OCI-LY7 (cell line): ENCODE data around the gene GLIS2. TPM values are rescaled to one million over a fixed set of nuclear protein-coding genes. Genes with fewer than 3 reads are reported as not detected.

ENCODE experiments used
- BruUV-seq: library from RNA; stranded (reverse); fragments of 400-500 nt; replicated peaks from 2 replicates; lab custom pipeline; 2021; lab: Mats Ljungman, UMichigan
- CTCF ChIA-PET: fragments of 300-600 bp; sonication (Branson Sonifier 250); formaldehyde crosslinking; loops from one replicate; lab custom pipeline; 2022; ENCODE audit warnings: antibody characterized with exemption; ENCODE audit not compliant: unreplicated experiment; lab: Charles Lee
- POLR2A ChIA-PET: fragments of 300-600 bp; sonication (Branson Sonifier 250); formaldehyde crosslinking; loops from one replicate; lab custom pipeline; 2022; ENCODE audit warnings: antibody characterized with exemption; lab: Charles Lee
- DNase-seq: peaks from one replicate; pipeline ENCODE4 v3.0.0-alpha.2; 2015; ENCODE audit warnings: low spot score
- H2AFZ ChIP-seq: fragments of 200-600 bp; sonication (generic), shearing (Covaris generic); 2 replicates; pipeline ENCODE4 v1.6.1; 2014; ENCODE audit warnings: mild to moderate bottlenecking, antibody characterized with exemption, low read length, moderate library complexity
- H3K27ac ChIP-seq: fragments of 200-600 bp; sonication (generic); 2 replicates; pipeline ENCODE4 v1.5.1; 2014; ENCODE audit warnings: mixed run types, low read depth, mild to moderate bottlenecking, moderate library complexity, low read length, inconsistent platforms; ENCODE audit not compliant: poor library complexity, severe bottlenecking
- H3K36me3 ChIP-seq: fragments of 200-600 bp; sonication (generic); 2 replicates; pipeline ENCODE4 v1.6.1; 2014; ENCODE audit warnings: mild to moderate bottlenecking, antibody characterized with exemption, low read length, moderate library complexity, mixed read lengths; ENCODE audit not compliant: insufficient read depth
- H3K4me1 ChIP-seq: fragments of 200-600 bp; sonication (generic); 2 replicates; pipeline ENCODE4 v1.5.1; 2014; ENCODE audit warnings: mild to moderate bottlenecking, low read length; ENCODE audit not compliant: insufficient read depth, poor library complexity, severe bottlenecking
- H3K4me2 ChIP-seq: fragments of 200-600 bp; sonication (generic); 2 replicates; pipeline ENCODE4 v1.6.1; 2014; ENCODE audit warnings: mild to moderate bottlenecking, low read length
- H3K4me3 ChIP-seq: fragments of 200-600 bp; sonication (generic); 2 replicates; pipeline ENCODE4 v1.5.1; 2014; ENCODE audit warnings: mild to moderate bottlenecking, low read depth, low read length; ENCODE audit not compliant: poor library complexity, severe bottlenecking
- H3K79me2 ChIP-seq: fragments of 200-600 bp; sonication (generic); 2 replicates; pipeline ENCODE4 v1.6.1; 2016; ENCODE audit warnings: low read depth, mild to moderate bottlenecking, low read length, moderate library complexity, mixed read lengths; ENCODE audit not compliant: insufficient read depth
- H3K9me2 ChIP-seq: fragments of 200-600 bp; sonication (generic); 2 replicates; pipeline ENCODE4 v1.6.1; 2016; ENCODE audit warnings: mild to moderate bottlenecking, low read length, mixed read lengths; ENCODE audit not compliant: insufficient read depth
- H3K9me3 ChIP-seq: fragments of 200-600 bp; sonication (generic); 2 replicates; pipeline ENCODE4 v1.6.1; 2014; ENCODE audit warnings: mild to moderate bottlenecking, mixed run types, low read length, mixed read lengths
- H4K20me1 ChIP-seq: fragments of 200-600 bp; sonication (generic); 2 replicates; pipeline ENCODE4 v1.6.1; 2014; ENCODE audit warnings: mild to moderate bottlenecking, antibody characterized with exemption, low read length, moderate library complexity, mixed read lengths; ENCODE audit not compliant: insufficient read depth
- EZH2phosphoT487 ChIP-seq: fragments of 200-600 bp; sonication (generic); IDR thresholded peaks from 2 replicates; pipeline ENCODE4 v1.6.1; 2018; ENCODE audit warnings: low read depth, borderline replicate concordance, mild to moderate bottlenecking, mixed run types, antibody characterized with exemption, low read length, moderate library complexity, mixed read lengths
- intact Hi-C: fragments of 100-400 bp; cut with micrococcal nuclease; formaldehyde crosslinking; loops from one replicate; pipeline ENCODE4 v1.10.0; 2022; ENCODE audit not compliant: unreplicated experiment
- total RNA-seq, 2 experiments: library from RNA; depleted of rRNA in 1 of 2; stranded (reverse); fragments of >200 nt in 1 of 2; shearing (Covaris generic) in 1 of 2; gene quantifications; 2 replicates each; pipeline ENCODE4 v1.2.3, GENCODE V29; 2014 to 2022
- TF ChIP-seq, protein P1 (sequence below): fragments of 200-600 bp; sonication (generic); conservative IDR thresholded peaks from 2 replicates; pipeline ENCODE4 v1.5.1; 2014; ENCODE audit warnings: mild to moderate bottlenecking, antibody characterized with exemption, low read length, moderate library complexity, mixed read lengths

GLIS2 gene
- total RNA-seq, 2 experiments from 2014 or later: 0.08 TPM; not detected in 1

DNA sequence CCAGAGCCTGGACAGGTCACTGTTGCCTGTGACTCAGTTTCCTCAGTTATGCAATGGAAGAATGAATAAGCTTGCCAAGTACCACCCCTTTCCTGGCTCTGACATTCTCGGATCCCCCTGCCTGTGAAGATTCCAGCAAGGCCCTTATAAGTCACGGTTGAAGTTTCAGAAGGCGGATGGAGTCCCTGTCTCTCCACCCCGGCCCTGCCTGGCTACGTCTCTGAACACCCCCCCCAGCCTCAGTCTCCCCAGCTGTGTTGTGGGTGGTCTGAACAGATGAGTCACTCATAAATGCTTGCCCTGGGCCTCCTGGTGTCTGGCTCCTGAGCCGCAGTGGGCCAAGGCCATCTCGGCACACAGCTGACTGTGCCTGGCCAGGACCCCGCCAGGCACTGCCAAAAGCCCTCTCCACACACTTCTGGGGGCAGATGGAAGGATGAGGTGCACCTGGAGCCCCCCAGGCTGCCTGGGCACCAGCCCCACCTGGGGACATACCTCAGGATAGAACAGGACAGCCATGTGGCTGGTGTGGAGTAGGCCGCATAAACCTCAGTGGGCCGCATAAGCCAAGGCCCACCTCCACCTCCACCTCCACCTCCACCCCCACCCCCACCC is 71.2 kb downstream of the GLIS2 start:
- Histone ChIP-seq H3K9me3 (no peaks in the 10 kb centered on the region), H3K27ac (no peak overlapping the region), H4K20me1 (no peaks in the 10 kb centered on the region), H2AFZ (no peak overlapping the region), H3K4me2 (no peak overlapping the region), H3K36me3 (peaks cover 43% of the 10 kb centered on the region; the same call in 1 of the 2 replicates), H3K9me2 (no peaks in the 10 kb centered on the region), H3K4me1 (peaks cover 5% of the 10 kb centered on the region), H3K79me2 (no peaks in the 10 kb centered on the region), H3K4me3 (no peak overlapping the region)
- ChIA-PET CTCF (no interaction called here), POLR2A (interaction anchor here (0.6 kb wide), 1 partner anchor 20 kb away, joined by 3 read pairs; no protein-coding TSS in a partner anchor)
- DNase-seq: no peak
- intact Hi-C loops: no loop called here
- no TSS peak for BruUV-seq
- TF ChIP-seq EZH2phosphoT487: no peak
- TF ChIP-seq, protein P1, sequence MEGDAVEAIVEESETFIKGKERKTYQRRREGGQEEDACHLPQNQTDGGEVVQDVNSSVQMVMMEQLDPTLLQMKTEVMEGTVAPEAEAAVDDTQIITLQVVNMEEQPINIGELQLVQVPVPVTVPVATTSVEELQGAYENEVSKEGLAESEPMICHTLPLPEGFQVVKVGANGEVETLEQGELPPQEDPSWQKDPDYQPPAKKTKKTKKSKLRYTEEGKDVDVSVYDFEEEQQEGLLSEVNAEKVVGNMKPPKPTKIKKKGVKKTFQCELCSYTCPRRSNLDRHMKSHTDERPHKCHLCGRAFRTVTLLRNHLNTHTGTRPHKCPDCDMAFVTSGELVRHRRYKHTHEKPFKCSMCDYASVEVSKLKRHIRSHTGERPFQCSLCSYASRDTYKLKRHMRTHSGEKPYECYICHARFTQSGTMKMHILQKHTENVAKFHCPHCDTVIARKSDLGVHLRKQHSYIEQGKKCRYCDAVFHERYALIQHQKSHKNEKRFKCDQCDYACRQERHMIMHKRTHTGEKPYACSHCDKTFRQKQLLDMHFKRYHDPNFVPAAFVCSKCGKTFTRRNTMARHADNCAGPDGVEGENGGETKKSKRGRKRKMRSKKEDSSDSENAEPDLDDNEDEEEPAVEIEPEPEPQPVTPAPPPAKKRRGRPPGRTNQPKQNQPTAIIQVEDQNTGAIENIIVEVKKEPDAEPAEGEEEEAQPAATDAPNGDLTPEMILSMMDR: no peak

DNA sequence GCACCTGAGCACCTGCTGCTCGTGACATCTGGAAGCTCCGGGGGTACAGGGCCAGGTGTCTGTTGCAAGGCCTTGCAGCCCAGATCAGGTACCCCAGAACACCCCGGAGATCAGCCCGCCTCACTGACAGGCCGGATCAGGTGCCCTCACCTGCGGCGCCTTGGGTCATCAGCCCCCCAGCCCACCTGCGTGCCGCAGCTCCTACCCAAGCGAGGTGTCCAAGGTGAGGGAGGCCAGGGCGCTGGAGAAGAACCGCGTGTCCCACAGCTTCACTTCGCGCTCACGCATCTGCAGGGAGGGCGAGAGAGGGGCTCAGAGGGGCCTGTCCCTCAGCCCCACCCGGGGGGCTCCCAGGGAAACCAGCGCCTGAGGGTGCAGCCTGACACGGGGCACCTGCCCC is 71.9 kb downstream of the GLIS2 start:
- BruUV-seq: no TSS peak

More for the DNA sequence above, 71.9 kb downstream of the GLIS2 start:
- ChIA-PET POLR2A (interaction anchor here (0.6 kb wide), 1 partner anchor 21 kb away, joined by 3 read pairs; no protein-coding TSS in a partner anchor), CTCF (no interaction called here)
- Histone ChIP-seq H3K4me1 (peaks cover 7% of the 10 kb centered on the region), H3K27ac (no peak overlapping the region), H3K4me2 (no peak overlapping the region), H4K20me1 (no peaks in the 10 kb centered on the region), H3K9me3 (no peaks in the 10 kb centered on the region), H3K79me2 (no peaks in the 10 kb centered on the region), H2AFZ (no peak overlapping the region), H3K9me2 (no peaks in the 10 kb centered on the region), H3K36me3 (peaks cover 50% of the 10 kb centered on the region; the same call in 1 of the 2 replicates), H3K4me3 (no peak overlapping the region)
- intact Hi-C loops: no loop called here
- TF ChIP-seq, protein P1: no peak
- no peak for TF ChIP-seq EZH2phosphoT487
- DNase-seq: no peak
